ENCODE measurements around the gene RAD1. TPM values are rescaled to one million over a fixed set of nuclear protein-coding genes. Genes with fewer than 3 reads are reported as not detected.

Gene RAD1
- total and polyA plus RNA-seq, 4 donors: 24.8 to 46.4 (median 26.3) TPM

DNA sequence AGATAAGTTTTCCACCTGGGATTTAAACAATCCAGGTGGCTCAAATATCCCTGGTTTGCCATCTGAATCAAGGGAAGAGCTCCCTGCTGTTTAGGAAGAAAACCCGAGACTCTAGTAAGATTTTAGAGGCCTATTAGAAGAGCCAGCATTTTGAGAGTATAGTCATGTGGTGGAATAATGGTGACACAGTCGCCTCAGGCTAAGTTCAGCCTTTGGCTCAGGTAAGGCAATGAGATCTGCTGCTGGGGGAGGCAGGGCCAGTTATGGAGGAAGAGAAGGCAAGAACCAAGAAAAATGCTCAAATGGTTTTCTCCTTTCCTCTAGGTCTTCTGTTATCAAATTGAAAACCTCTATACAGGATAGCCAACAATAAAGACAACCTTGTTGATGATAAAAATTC lies 16.2 kb downstream of the RAD1 start:
- 83% methylated on average over 2 of the region's 2 CpGs for WGBS (ENCODE audit: insufficient coverage)
- Histone ChIP-seq H3K27ac (ENCODE audit: low read depth, low read length) (no peak overlapping the region), H3K4me1 (ENCODE audit: control insufficient read depth, insufficient read depth, low read length) (no peaks in the 10 kb centered on the region)

GRCh38 chr5:34898258-34898895 lies 16.9 kb downstream of the RAD1 start:
- 0% methylated on average over 2 of the region's 3 CpGs for WGBS (ENCODE audit: insufficient coverage)
- peak in 5 of 6 donors; percentile 60 to 95 (median 70) for DNase-seq (ENCODE audit: low read depth in 4 of 6, low spot score in 6 of 6)
- no peaks in the 10 kb centered on the region for H3K9me3 ChIP-seq (ENCODE audit: control insufficient read depth, insufficient read depth, low read length)
- H3K27me3 ChIP-seq (ENCODE audit: control insufficient read depth, insufficient read depth, low read length): no peaks in the 10 kb centered on the region
- no peak overlapping the region for H3K4me3 ChIP-seq (ENCODE audit: low read depth, low read length)
- H3K4me1 ChIP-seq (ENCODE audit: control insufficient read depth, insufficient read depth, low read length): no peaks in the 10 kb centered on the region
- no peak overlapping the region for H3K27ac ChIP-seq (ENCODE audit: low read depth, low read length)
- no peaks in the 10 kb centered on the region for H3K36me3 ChIP-seq (ENCODE audit: control insufficient read depth, insufficient read depth, low read length)

More for the DNA sequence above, 16.2 kb downstream of the RAD1 start:
- no peaks in the 10 kb centered on the region for H3K27me3 ChIP-seq (ENCODE audit: control insufficient read depth, insufficient read depth, low read length)
- no peaks in the 10 kb centered on the region for H3K9me3 ChIP-seq (ENCODE audit: control insufficient read depth, insufficient read depth, low read length)
- no peaks in the 10 kb centered on the region for H3K36me3 ChIP-seq (ENCODE audit: control insufficient read depth, insufficient read depth, low read length)
- DNase-seq (ENCODE audit: low read depth in 4 of 6, low spot score in 6 of 6): peak in 1 of 6 donors; percentile 17
- H3K4me3 ChIP-seq (ENCODE audit: low read depth, low read length): no peak overlapping the region

DNA sequence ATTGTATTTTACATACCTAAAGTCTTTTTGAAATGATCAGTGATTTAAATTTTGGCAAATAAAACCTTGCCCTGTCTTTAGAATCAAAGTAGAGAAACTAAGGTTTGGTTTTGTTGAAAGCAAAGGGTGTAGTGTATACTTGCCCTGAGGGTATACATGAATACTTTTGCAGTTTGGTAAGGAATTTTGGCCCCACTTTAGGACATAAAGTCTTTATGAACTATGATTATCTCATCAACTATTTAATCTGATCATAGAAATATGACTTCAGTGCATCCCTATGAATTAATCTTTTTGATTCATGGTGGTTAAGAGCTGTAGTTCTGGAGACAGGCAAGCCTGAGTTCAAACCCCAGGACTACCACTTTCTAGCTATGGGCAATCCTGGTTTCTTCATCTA lies 17.7 kb downstream of the RAD1 start:
- Histone ChIP-seq H3K4me1 (ENCODE audit: control insufficient read depth, insufficient read depth, low read length) (no peaks in the 10 kb centered on the region), H3K4me3 (ENCODE audit: low read depth, low read length) (no peak overlapping the region), H3K27me3 (ENCODE audit: control insufficient read depth, insufficient read depth, low read length) (no peaks in the 10 kb centered on the region), H3K9me3 (ENCODE audit: control insufficient read depth, insufficient read depth, low read length) (no peaks in the 10 kb centered on the region), H3K36me3 (ENCODE audit: control insufficient read depth, insufficient read depth, low read length) (no peaks in the 10 kb centered on the region), H3K27ac (ENCODE audit: low read depth, low read length) (no peak overlapping the region)
- DNase-seq (ENCODE audit: low read depth in 4 of 6, low spot score in 6 of 6): no peak

DNA sequence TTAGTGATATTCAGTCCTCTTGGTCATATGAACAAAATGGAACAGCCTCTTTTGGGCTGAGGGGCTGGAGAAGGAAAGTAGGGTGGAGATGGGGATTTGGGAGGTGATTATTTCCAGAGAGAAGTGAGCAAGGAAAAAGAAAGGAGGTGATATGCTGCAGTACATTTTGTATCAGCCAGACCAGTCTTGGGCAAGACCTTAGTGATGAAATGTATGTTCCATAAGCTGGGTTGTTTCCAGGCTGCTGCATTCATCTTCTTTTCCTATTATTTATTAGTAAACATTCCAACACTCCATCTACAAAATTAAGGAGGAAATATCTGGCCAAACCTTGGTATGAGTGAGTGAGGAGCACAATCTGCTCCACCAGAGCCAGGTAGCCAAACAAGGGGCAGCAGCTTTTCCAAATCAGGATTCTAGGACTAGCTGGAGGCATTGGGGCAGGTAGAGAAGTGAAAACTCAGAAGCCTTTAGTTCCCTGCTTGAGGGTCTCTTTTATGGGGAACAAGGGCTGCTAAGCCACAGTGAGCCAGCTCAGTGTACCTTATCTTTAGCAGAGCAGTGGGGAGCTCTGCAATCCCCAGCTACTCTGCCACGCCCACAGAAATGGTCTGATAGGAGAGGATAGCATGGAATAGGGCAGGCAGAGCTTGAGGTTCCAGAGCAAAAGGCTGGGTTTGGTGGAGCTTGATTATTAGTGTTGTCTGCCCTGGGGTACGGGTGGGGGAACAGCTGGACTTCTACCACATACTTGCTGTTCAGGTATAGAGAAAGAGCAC lies 19.5 kb downstream of the RAD1 start:
- no peak for DNase-seq (ENCODE audit: low read depth in 4 of 6, low spot score in 6 of 6)
- no peaks in the 10 kb centered on the region for H3K27me3 ChIP-seq (ENCODE audit: control insufficient read depth, insufficient read depth, low read length)
- H3K36me3 ChIP-seq (ENCODE audit: control insufficient read depth, insufficient read depth, low read length): no peaks in the 10 kb centered on the region
- H3K27ac ChIP-seq (ENCODE audit: low read depth, low read length): no peak overlapping the region
- no peak overlapping the region for H3K4me3 ChIP-seq (ENCODE audit: low read depth, low read length)
- H3K4me1 ChIP-seq (ENCODE audit: control insufficient read depth, insufficient read depth, low read length): no peaks in the 10 kb centered on the region
- no peaks in the 10 kb centered on the region for H3K9me3 ChIP-seq (ENCODE audit: control insufficient read depth, insufficient read depth, low read length)
- WGBS (ENCODE audit: insufficient coverage): 80% methylated on average over 2 of the region's 2 CpGs

- Histone ChIP-seq H3K36me3 (ENCODE audit: control insufficient read depth, insufficient read depth, low read length) (no peaks in the 10 kb centered on the region), H3K27me3 (ENCODE audit: control insufficient read depth, insufficient read depth, low read length) (no peaks in the 10 kb centered on the region), H3K27ac (ENCODE audit: low read depth, low read length) (no peak overlapping the region), H3K4me3 (ENCODE audit: low read depth, low read length) (no peak overlapping the region), H3K9me3 (ENCODE audit: control insufficient read depth, insufficient read depth, low read length) (no peaks in the 10 kb centered on the region), H3K4me1 (ENCODE audit: control insufficient read depth, insufficient read depth, low read length) (no peaks in the 10 kb centered on the region)
- WGBS (ENCODE audit: insufficient coverage): no CpG with 5 or more reads among the region's 1 CpG
- DNase-seq (ENCODE audit: low read depth in 4 of 6, low spot score in 6 of 6): no peak
Observed at GRCh38 chr5:34894716-34895115, 20.6 kb downstream of the RAD1 start.

GRCh38 chr5:34892414-34892813 lies 22.9 kb downstream of the RAD1 start:
- Histone ChIP-seq H3K4me3 (ENCODE audit: low read depth, low read length) (no peak overlapping the region), H3K4me1 (ENCODE audit: control insufficient read depth, insufficient read depth, low read length) (no peaks in the 10 kb centered on the region), H3K9me3 (ENCODE audit: control insufficient read depth, insufficient read depth, low read length) (no peaks in the 10 kb centered on the region), H3K36me3 (ENCODE audit: control insufficient read depth, insufficient read depth, low read length) (no peaks in the 10 kb centered on the region), H3K27me3 (ENCODE audit: control insufficient read depth, insufficient read depth, low read length) (no peaks in the 10 kb centered on the region), H3K27ac (ENCODE audit: low read depth, low read length) (no peak overlapping the region)
- WGBS (ENCODE audit: insufficient coverage): 90% methylated on average over 5 of the region's 6 CpGs
- no peak for DNase-seq (ENCODE audit: low read depth in 4 of 6, low spot score in 6 of 6)

GRCh38 chr5:34891981-34892380 lies 23.3 kb downstream of the RAD1 start:
- H3K36me3 ChIP-seq (ENCODE audit: control insufficient read depth, insufficient read depth, low read length): no peaks in the 10 kb centered on the region
- no peak overlapping the region for H3K27ac ChIP-seq (ENCODE audit: low read depth, low read length)
- no peak overlapping the region for H3K4me3 ChIP-seq (ENCODE audit: low read depth, low read length)
- WGBS (ENCODE audit: insufficient coverage): 69% methylated on average over 2 of the region's 5 CpGs
- H3K4me1 ChIP-seq (ENCODE audit: control insufficient read depth, insufficient read depth, low read length): no peaks in the 10 kb centered on the region
- H3K27me3 ChIP-seq (ENCODE audit: control insufficient read depth, insufficient read depth, low read length): no peaks in the 10 kb centered on the region
- DNase-seq (ENCODE audit: low read depth in 4 of 6, low spot score in 6 of 6): peak in 1 of 6 donors; percentile 59
- H3K9me3 ChIP-seq (ENCODE audit: control insufficient read depth, insufficient read depth, low read length): no peaks in the 10 kb centered on the region

DNA sequence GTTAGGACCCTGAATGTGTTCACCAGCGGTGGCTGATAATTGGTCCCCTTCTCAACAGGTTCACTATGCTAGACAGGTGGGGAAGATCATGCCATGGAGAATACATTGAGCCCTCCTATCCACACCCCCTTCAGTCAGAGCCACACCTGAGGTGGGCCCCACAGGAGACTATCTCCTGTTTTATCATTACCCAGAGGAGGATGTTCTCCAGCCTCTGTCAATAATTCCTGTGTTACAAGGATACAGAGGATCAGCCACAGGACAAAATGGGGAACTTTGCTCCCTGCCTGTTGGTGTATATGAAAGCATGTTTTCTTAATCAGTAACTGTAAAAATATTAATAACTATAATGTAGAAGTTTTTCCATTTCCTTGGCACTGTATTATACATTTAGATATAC lies 25.9 kb downstream of the RAD1 start:
- Histone ChIP-seq H3K36me3 (ENCODE audit: control insufficient read depth, insufficient read depth, low read length) (no peaks in the 10 kb centered on the region), H3K27ac (ENCODE audit: low read depth, low read length) (no peak overlapping the region), H3K9me3 (ENCODE audit: control insufficient read depth, insufficient read depth, low read length) (no peaks in the 10 kb centered on the region), H3K4me1 (ENCODE audit: control insufficient read depth, insufficient read depth, low read length) (no peaks in the 10 kb centered on the region), H3K4me3 (ENCODE audit: low read depth, low read length) (no peak overlapping the region), H3K27me3 (ENCODE audit: control insufficient read depth, insufficient read depth, low read length) (no peaks in the 10 kb centered on the region)
- WGBS (ENCODE audit: insufficient coverage): no CpG with 5 or more reads among the region's 1 CpG
- no peak for DNase-seq (ENCODE audit: low read depth in 4 of 6, low spot score in 6 of 6)

GRCh38 chr5:34886392-34887119 lies 28.7 kb downstream of the RAD1 start:
- DNase-seq (ENCODE audit: low read depth in 4 of 6, low spot score in 6 of 6): no peak
- Histone ChIP-seq H3K4me3 (ENCODE audit: low read depth, low read length) (no peak overlapping the region), H3K27me3 (ENCODE audit: control insufficient read depth, insufficient read depth, low read length) (no peaks in the 10 kb centered on the region), H3K27ac (ENCODE audit: low read depth, low read length) (no peak overlapping the region), H3K36me3 (ENCODE audit: control insufficient read depth, insufficient read depth, low read length) (no peaks in the 10 kb centered on the region), H3K9me3 (ENCODE audit: control insufficient read depth, insufficient read depth, low read length) (no peaks in the 10 kb centered on the region), H3K4me1 (ENCODE audit: control insufficient read depth, insufficient read depth, low read length) (no peaks in the 10 kb centered on the region)
- 91% methylated on average over 1 of the region's 3 CpGs for WGBS (ENCODE audit: insufficient coverage)
